H9 (cell line): Measurements from ENCODE around the gene KHNYN. TPM values are rescaled to one million over a fixed set of nuclear protein-coding genes. Genes with fewer than 3 reads are reported as not detected.

ENCODE experiments used
- DNase-seq: peaks from one replicate; pipeline ENCODE4 v3.0.0-alpha.2; 2017
- H2AFZ ChIP-seq: one replicate; pipeline ENCODE4 v1.6.1; 2013; ENCODE audit warnings: mild to moderate bottlenecking, low read length, control low read depth, moderate library complexity
- H2AK5ac ChIP-seq: 2 replicates; pipeline ENCODE4 v1.6.1; 2013; ENCODE audit warnings: low read length, control low read depth, mixed read lengths; ENCODE audit not compliant: insufficient read length
- H2BK120ac ChIP-seq: one replicate; pipeline ENCODE4 v1.6.1; 2013; ENCODE audit warnings: low read depth, mild to moderate bottlenecking, low read length, control low read depth, inconsistent platforms; ENCODE audit not compliant: poor library complexity, severe bottlenecking
- H2BK12ac ChIP-seq: 2 replicates; pipeline ENCODE4 v1.6.1; 2013; ENCODE audit warnings: low read length, control low read depth, mixed read lengths, low read depth; ENCODE audit not compliant: insufficient read length
- H2BK15ac ChIP-seq: 2 replicates; pipeline ENCODE4 v1.6.1; 2013; ENCODE audit warnings: low read depth, low read length, control low read depth
- H2BK20ac ChIP-seq: one replicate; pipeline ENCODE4 v1.6.1; 2013; ENCODE audit warnings: low read depth, mild to moderate bottlenecking, low read length, control low read depth, inconsistent platforms; ENCODE audit not compliant: poor library complexity, severe bottlenecking
- H2BK5ac ChIP-seq: 2 replicates; pipeline ENCODE4 v1.6.1; 2013; ENCODE audit warnings: low read length, control low read depth, mixed read lengths; ENCODE audit not compliant: insufficient read length
- H3K14ac ChIP-seq: 2 replicates; pipeline ENCODE4 v1.6.1; 2013; ENCODE audit warnings: low read length, control low read depth; ENCODE audit not compliant: insufficient read depth
- H3K18ac ChIP-seq: 2 replicates; pipeline ENCODE4 v1.6.1; 2013; ENCODE audit warnings: low read depth, mild to moderate bottlenecking, mixed read lengths, low read length, control low read depth; ENCODE audit not compliant: insufficient read length
- H3K23ac ChIP-seq: 2 replicates; pipeline ENCODE4 v1.6.1; 2013; ENCODE audit warnings: low read length, control low read depth, mixed read lengths, low read depth; ENCODE audit not compliant: insufficient read length
- H3K23me2 ChIP-seq: 2 replicates; pipeline ENCODE4 v1.6.1; 2013; ENCODE audit warnings: low read depth, mild to moderate bottlenecking, mixed read lengths, low read length, control low read depth; ENCODE audit not compliant: insufficient read length, poor library complexity, severe bottlenecking
- H3K27ac ChIP-seq: 2 replicates; pipeline ENCODE4 v1.5.1; 2013; ENCODE audit warnings: low read length, control low read depth, mixed read lengths, low read depth; ENCODE audit not compliant: insufficient read length
- H3K27me3 ChIP-seq: 2 replicates; pipeline ENCODE4 v1.6.1; 2013; ENCODE audit warnings: low read length, control low read depth, inconsistent platforms; ENCODE audit not compliant: insufficient read depth
- H3K4ac ChIP-seq: 2 replicates; pipeline ENCODE4 v1.6.1; 2013; ENCODE audit warnings: low read depth, mild to moderate bottlenecking, control low read depth, inconsistent platforms, low read length, moderate library complexity
- H3K4me1 ChIP-seq: 2 replicates; pipeline ENCODE4 v1.6.1; 2013; ENCODE audit warnings: low read length, control low read depth, inconsistent platforms; ENCODE audit not compliant: insufficient read depth
- H3K4me2 ChIP-seq: 2 replicates; pipeline ENCODE4 v1.6.1; 2013; ENCODE audit warnings: low read length, control low read depth, mixed read lengths; ENCODE audit not compliant: insufficient read length, insufficient read depth
- H3K56ac ChIP-seq: 2 replicates; pipeline ENCODE4 v1.6.1; 2013; ENCODE audit warnings: low read depth, mild to moderate bottlenecking, mixed read lengths, low read length, control low read depth; ENCODE audit not compliant: insufficient read length
- H3K79me1 ChIP-seq: 2 replicates; pipeline ENCODE4 v1.6.1; 2013; ENCODE audit warnings: low read depth, mild to moderate bottlenecking, moderate library complexity, low read length, control low read depth, inconsistent platforms; ENCODE audit not compliant: insufficient read depth, poor library complexity, severe bottlenecking
- H3K79me2 ChIP-seq: 2 replicates; pipeline ENCODE4 v1.6.1; 2013; ENCODE audit warnings: low read length, control low read depth, inconsistent platforms; ENCODE audit not compliant: insufficient read depth
- H3K9ac ChIP-seq: 2 replicates; pipeline ENCODE4 v1.6.1; 2013; ENCODE audit warnings: low read length, control low read depth, mixed read lengths; ENCODE audit not compliant: insufficient read length; ENCODE audit errors: extremely low read depth
- H3K9me3 ChIP-seq: one replicate; pipeline ENCODE4 v1.6.1; 2013; ENCODE audit warnings: low read depth, low read length, inconsistent platforms; ENCODE audit not compliant: control insufficient read depth
- H3T11ph ChIP-seq: one replicate; pipeline ENCODE4 v1.6.1; 2013; ENCODE audit warnings: mild to moderate bottlenecking, low read length, control low read depth, inconsistent platforms
- H4K20me1 ChIP-seq: one replicate; pipeline ENCODE4 v1.6.1; 2013; ENCODE audit not compliant: control insufficient read depth, insufficient read length, insufficient read depth
- H4K5ac ChIP-seq: 2 replicates; pipeline ENCODE4 v1.6.1; 2013; ENCODE audit warnings: low read depth, mild to moderate bottlenecking, mixed read lengths, low read length, control low read depth; ENCODE audit not compliant: insufficient read length
- H4K8ac ChIP-seq: replicated peaks from 2 replicates; pipeline ENCODE4 v1.6.1; 2013; ENCODE audit warnings: low read length, control low read depth, mixed read lengths, low read depth; ENCODE audit not compliant: insufficient read length
- H4K91ac ChIP-seq: 2 replicates; pipeline ENCODE4 v1.6.1; 2013; ENCODE audit warnings: low read depth, mild to moderate bottlenecking, moderate library complexity, mixed read lengths, low read length, control low read depth; ENCODE audit not compliant: insufficient read length
- H3K27ac Mint-ChIP-seq, 3 experiments: 2 replicates in 2 of 3; 3 replicates in 1 of 3; pipeline ENCODE4 v1.8.0; 2020 to 2021; ENCODE audit warnings: mixed read lengths in 3 of 3, mild to moderate bottlenecking in 1 of 3, moderate library complexity in 1 of 3
- H3K27me3 Mint-ChIP-seq: 2 replicates; pipeline ENCODE4 v1.8.0; 2021; ENCODE audit warnings: low read depth, mild to moderate bottlenecking, moderate library complexity, mixed read lengths
- H3K36me3 Mint-ChIP-seq, 3 experiments: 2 replicates in 2 of 3; 3 replicates in 1 of 3; pipeline ENCODE4 v1.8.0; 2020 to 2021; ENCODE audit warnings: low read depth in 3 of 3, mixed read lengths in 3 of 3; ENCODE audit not compliant: insufficient read depth in 1 of 3
- H3K4me1 Mint-ChIP-seq, 2 experiments: 2 replicates each; pipeline ENCODE4 v1.8.0; 2020; ENCODE audit warnings: mixed read lengths in 2 of 2
- H3K4me3 Mint-ChIP-seq, 2 experiments: 2 replicates in 1 of 2; 3 replicates in 1 of 2; pipeline ENCODE4 v1.8.0; 2020 to 2021; ENCODE audit warnings: mild to moderate bottlenecking in 2 of 2, mixed read lengths in 2 of 2, moderate library complexity in 1 of 2
- H3K9me3 Mint-ChIP-seq, 2 experiments: 2 replicates in 1 of 2; 3 replicates in 1 of 2; pipeline ENCODE4 v1.8.0; 2020; ENCODE audit warnings: mild to moderate bottlenecking in 2 of 2, mixed read lengths in 2 of 2, moderate library complexity in 1 of 2
- WGBS: extraction: QIAGEN DNeasy Blood & Tissue Kit; methylation state at CpG from one replicate; pipeline ENCODE4 v1.1.7; 2013; ENCODE audit warnings: missing lambda C conversion rate, low lambda C conversion rate, mixed read lengths; ENCODE audit not compliant: insufficient read length; ENCODE audit errors: extremely low coverage; 5-methylcytosine and 5-hydroxymethylcytosine counted together
- total RNA-seq: library from RNA; stranded (reverse); gene quantifications from 2 replicates; pipeline ENCODE4 v1.2.1, GENCODE V29; 2021
- TF ChIP-seq, protein P1 (sequence below): fragments of 200-600 bp; sonication (generic); conservative IDR thresholded peaks from 3 replicates; pipeline ENCODE4 v1.8.0; 2021; ENCODE audit warnings: antibody characterized with exemption, mild to moderate bottlenecking

Gene KHNYN
- total RNA-seq, 1 experiment from 2014 or later: 30.0 TPM

DNA sequence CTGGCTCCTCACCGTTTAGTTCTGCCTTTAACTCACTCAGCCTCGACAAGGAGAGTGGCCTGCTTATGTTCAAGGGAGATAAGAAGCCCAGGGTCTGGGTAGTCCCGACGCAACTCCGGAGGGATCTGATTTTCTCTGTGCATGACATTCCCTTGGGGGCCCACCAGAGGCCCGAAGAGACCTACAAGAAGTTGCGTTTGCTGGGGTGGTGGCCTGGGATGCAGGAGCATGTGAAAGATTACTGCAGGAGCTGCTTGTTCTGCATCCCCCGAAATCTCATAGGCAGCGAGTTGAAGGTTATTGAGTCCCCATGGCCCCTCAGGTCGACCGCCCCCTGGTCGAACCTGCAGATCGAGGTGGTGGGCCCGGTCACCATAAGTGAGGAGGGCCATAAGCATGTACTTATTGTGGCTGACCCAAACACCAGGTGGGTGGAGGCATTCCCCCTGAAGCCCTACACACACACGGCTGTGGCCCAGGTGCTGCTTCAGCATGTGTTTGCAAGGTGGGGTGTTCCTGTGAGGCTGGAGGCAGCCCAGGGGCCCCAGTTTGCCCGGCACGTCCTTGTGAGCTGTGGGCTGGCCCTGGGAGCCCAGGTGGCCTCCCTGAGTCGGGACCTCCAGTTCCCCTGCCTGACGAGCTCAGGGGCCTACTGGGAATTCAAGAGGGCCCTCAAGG, 13.4 kb upstream of the KHNYN start:
- no peak overlapping the region for H3K4me2 ChIP-seq
- TF ChIP-seq, protein P1, sequence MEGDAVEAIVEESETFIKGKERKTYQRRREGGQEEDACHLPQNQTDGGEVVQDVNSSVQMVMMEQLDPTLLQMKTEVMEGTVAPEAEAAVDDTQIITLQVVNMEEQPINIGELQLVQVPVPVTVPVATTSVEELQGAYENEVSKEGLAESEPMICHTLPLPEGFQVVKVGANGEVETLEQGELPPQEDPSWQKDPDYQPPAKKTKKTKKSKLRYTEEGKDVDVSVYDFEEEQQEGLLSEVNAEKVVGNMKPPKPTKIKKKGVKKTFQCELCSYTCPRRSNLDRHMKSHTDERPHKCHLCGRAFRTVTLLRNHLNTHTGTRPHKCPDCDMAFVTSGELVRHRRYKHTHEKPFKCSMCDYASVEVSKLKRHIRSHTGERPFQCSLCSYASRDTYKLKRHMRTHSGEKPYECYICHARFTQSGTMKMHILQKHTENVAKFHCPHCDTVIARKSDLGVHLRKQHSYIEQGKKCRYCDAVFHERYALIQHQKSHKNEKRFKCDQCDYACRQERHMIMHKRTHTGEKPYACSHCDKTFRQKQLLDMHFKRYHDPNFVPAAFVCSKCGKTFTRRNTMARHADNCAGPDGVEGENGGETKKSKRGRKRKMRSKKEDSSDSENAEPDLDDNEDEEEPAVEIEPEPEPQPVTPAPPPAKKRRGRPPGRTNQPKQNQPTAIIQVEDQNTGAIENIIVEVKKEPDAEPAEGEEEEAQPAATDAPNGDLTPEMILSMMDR: no peak
- H3K27ac ChIP-seq: no peak overlapping the region
- H3K36me3 Mint-ChIP-seq: peaks cover 15 to 33% (median 22%) of the 10 kb centered on the region in 3 experiments; a peak in 6 of 7 replicates
- H3K79me1 ChIP-seq: no peaks in the 10 kb centered on the region
- peak overlapping the region in 1 of 3 experiments; percentile 74; a peak in 1 of 7 replicates for H3K27ac Mint-ChIP-seq
- H2BK20ac ChIP-seq: no peak overlapping the region
- H4K8ac ChIP-seq: no peak overlapping the region
- H4K91ac ChIP-seq: no peak overlapping the region
- H4K5ac ChIP-seq: no peak overlapping the region
- no peaks in the 10 kb centered on the region for H3K79me2 ChIP-seq
- no peaks in the 10 kb centered on the region for H3K9me3 ChIP-seq
- DNase-seq: no peak
- no peak overlapping the region for H3K9ac ChIP-seq
- H2BK120ac ChIP-seq: no peak overlapping the region
- no peak overlapping the region for H2AK5ac ChIP-seq
- peaks cover 22% of the 10 kb centered on the region for H3K27me3 Mint-ChIP-seq
- H2AFZ ChIP-seq: no peak overlapping the region
- no peak overlapping the region for H2BK15ac ChIP-seq
- H3T11ph ChIP-seq: no peak overlapping the region
- WGBS: no CpG with 5 or more reads among the region's 19 CpGs
- no peak overlapping the region for H3K4ac ChIP-seq
- no peaks in the 10 kb centered on the region for H3K23me2 ChIP-seq
- peaks cover 2 to 3% of the 10 kb centered on the region in 2 experiments; a peak in 1 of 4 replicates for H3K4me1 Mint-ChIP-seq
- no peaks in the 10 kb centered on the region for H3K4me1 ChIP-seq
- no peaks in the 10 kb centered on the region; the same call in 1 of the 2 replicates for H3K27me3 ChIP-seq
- no peak overlapping the region for H3K56ac ChIP-seq
- no peak overlapping the region for H2BK5ac ChIP-seq
- no peaks in the 10 kb centered on the region for H4K20me1 ChIP-seq
- H3K14ac ChIP-seq: no peak overlapping the region
- no peak overlapping the region for H3K18ac ChIP-seq
- H3K9me3 Mint-ChIP-seq: no peaks in the 10 kb centered on the region
- no peak overlapping the region for H2BK12ac ChIP-seq
- no peak overlapping the region for H3K23ac ChIP-seq
- H3K4me3 Mint-ChIP-seq: no peak overlapping the region
